Fibroblast of gingiva (primary cell): ENCODE data around the gene SIRPB2.

Source experiments
- DNase-seq: peaks from one replicate; pipeline ENCODE4 v3.0.0-alpha.2; 2011; ENCODE audit warnings: low read depth

Gene SIRPB2

DNA sequence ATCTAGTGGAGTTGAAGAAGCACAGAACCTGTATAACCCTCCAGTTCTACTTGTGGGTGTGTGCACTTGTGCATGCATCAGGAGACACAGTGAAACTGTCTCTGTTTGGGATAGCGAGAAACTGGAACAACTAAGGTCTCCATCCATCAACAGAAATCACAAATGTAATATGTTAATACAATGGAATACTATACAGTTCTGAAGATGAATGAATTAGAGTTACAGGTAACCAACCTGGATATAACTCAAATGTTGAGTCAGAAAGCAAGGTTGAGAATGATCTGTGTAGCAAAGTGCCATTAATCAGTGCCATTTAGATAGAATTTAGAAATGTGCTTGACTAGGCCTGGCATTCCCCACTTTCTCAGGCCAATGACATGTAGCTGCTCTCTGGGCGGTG is 20.0 kb downstream of the SIRPB2 start:
- no peak for DNase-seq

DNA sequence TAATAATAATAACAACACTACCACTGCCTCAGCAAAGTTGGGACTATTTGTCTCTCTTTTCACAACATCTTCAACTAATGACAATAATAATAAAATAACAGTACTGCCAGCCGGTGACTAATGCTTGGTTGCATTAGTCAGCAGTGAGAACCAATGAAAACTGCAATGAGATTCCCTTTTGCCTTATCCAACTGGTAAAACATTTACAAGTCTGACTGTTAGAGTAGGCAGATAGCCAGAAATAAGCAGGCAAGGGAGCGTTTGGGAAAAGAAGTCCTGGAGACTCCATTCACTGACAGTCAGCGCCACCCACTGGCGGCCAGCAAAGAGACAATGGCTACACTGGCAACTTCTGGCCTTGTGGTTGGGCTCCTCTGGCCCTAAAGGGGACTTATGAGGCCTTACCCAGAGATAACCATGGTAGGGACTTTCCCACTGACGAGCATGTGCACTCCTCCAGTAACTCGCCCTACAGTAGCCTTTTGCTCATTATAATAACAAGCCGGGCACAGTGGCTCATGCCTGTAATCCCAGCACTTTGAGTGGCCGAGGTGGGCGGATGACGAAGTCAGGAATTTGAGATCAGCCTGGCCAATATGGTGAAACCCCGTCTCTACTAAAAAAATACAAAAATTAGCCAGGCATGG is 21.2 kb downstream of the SIRPB2 start:
- peak; percentile 98 for DNase-seq

DNA sequence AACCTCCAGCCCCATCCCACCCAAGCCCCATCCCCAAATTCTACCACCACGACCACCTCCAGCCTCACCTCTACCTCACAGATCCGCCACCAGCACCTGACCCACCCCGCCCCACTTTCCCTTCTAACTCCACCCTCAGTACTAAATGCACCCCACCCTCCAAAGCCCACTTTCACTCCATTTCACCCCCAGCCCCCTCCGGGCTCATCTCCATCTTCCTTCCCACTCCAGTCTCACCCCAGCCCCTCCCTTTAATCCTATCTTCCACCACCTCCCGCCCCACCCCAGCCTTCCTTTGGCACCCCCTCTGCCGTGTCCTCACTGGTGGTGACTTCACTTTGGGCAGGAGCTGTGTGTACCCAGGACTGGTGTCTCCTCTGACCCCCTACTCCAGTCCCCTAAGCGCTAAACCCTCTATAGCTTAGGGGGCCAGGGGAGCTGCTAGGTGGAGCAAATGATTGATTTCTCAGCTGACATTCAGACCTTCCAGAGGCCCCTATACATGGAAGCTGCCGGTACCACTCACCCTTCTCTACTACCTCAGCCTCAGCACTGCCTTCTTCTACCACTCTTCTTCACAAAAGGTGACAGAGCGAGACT is 21.8 kb downstream of the SIRPB2 start:
- DNase-seq: no peak

DNA sequence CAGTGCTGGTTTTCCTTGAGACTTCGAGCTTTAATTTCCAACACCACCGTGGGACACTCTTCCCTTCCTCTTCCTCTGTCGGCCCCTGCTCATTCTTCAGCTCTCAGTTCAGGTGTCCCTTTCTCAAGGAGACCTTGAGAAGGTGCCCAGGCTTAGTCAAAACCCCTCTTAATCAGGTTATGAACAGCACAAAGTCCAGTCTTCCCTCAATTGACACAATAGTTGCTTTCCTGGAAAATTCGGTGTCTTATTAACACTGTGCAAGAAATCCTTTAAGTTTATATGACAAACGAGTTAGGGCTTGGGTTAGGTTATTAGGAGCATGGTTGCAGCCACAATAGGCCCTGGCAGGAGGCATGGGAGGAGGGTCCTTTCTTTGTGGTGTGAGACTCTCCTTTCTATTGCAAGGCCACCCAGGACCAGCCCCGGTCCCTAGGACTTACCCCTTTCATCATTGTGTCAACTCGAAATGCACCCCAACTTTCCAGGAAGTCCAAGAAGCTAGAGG is 23.0 kb downstream of the SIRPB2 start:
- DNase-seq: no peak

DNA sequence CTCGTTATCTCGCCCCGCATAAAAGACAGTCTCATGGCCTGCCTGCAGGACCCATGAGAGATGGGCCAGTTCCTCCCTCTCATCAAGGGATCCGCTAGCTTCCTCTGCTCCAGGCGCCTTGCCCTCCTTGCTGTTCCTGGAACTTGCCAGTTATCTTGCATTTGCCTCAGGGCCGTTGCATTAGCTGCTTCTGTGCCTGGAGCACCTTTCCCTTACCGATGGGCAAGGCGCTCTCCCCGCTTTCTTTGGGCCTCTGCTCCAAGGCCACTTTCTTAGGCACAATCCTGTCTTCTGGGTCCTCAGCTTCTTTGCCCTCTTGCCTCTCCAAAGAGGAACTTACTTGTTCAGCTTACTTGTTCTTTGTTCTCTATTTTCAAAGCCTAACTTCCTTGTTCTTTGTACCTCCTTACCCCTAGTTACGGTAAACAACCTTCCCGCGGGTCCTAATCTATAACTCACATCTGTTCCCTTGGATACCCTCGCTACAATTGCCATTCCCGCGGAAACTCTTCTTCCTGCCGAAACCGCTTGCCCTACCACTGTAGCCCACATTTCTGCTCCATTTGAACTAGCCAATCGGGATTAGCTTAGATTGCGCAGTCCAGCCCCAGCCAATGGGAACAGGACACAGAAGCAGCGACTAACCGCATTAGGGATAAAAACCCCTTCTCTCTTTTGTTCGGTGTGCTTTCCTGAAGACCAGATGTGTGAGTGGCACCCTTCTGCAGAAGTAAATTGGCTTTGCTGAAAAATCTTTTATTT is 23.7 kb downstream of the SIRPB2 start:
- DNase-seq: no peak

DNA sequence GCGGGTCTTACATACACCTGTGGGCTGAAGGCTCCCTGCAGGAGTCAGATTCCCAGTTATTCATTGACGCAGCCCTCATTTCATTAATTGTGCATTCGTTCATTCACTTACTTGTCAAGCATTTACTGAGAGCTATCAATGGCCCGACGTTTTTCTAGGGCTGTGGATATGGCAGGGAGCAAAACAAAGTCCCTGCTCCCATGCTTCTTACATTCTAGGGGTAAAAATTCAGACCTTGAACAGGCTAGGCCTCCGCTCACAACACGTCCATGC is 24.2 kb downstream of the SIRPB2 start:
- no peak for DNase-seq

DNA sequence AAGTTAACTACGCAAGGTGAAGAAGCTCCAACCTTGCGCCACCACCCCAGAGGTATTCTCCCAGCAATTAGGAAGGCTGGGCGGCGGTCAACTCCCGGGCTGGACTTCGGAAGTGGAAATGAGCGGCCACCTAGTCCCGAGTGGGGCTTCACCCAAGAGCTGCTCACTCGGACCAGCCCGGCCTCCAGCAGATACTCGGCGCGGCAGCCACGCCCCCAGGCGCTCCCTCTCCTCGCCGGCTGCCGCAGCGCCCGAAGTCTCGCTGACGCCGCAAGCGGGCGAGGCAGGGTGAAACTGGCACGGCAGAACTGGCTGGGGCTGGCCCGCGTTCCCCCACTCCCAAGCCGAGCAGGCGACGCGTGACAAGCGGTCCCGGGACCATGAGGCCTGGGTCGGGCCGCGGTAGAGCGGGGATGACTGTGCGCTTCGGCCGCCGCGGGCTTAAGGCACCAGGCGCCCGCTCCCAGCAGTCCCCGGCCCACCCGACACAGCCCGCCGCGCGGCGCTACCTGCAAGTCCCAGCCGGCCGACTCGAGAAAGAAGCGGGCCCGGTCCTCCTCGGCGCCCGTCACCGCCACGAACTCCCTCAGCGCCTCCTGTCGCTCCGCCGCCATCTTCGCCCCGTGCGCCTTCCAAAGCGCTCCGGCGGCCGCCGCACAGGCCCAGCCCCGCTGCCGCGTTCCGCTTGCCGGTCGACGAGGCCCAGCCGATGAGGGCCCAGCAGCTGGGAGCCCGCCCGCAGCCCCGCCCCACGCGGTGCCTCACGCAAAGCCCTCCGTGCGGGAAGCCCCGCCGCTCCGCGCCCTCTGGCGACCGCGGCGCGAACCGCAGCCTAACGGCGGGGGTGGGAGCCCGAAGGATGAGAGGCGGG is 24.8 kb downstream of the SIRPB2 start, which contains the start of gene NSFL1C:
NSFL1C (minus strand) TSS at position 639 of the 871 bp plus-strand sequence; CDS start at position 614, 25 bp downstream.
- peak; percentile 94 for DNase-seq

DNA sequence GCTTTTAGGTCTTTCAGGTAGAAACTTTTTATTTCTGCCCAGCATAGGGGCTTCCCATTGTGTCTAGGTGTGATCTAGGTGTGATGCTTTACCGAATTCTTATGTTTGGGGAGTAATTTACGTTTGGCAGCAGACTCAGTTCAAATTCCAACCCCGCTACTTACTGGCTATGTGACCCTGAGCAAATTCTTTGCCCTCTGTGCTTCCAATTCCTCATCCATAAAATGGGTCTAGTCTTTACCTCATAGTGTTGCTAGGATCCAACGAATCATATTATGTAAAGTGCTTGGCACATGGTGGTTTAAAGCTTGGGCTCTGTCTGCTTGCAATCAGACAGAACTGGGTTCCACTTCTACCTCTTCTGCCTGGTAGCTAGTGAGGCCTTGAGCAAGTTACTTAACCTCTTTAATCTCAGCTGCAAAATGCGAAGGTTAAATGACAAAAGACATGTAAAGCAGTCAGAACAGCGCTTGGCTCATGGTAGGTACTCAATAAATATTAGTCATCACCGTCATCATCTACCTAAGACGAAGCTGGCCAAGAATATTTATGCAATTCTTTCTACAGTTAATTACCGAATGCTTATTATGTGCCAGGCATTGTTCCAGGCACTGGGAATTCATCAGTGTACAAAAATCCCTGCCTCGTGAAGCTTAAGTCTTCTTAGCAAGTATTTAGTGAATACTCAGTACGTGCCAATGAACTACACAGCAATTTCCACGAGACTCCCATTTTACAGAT is 25.6 kb downstream of the SIRPB2 start:
- DNase-seq: no peak

DNA sequence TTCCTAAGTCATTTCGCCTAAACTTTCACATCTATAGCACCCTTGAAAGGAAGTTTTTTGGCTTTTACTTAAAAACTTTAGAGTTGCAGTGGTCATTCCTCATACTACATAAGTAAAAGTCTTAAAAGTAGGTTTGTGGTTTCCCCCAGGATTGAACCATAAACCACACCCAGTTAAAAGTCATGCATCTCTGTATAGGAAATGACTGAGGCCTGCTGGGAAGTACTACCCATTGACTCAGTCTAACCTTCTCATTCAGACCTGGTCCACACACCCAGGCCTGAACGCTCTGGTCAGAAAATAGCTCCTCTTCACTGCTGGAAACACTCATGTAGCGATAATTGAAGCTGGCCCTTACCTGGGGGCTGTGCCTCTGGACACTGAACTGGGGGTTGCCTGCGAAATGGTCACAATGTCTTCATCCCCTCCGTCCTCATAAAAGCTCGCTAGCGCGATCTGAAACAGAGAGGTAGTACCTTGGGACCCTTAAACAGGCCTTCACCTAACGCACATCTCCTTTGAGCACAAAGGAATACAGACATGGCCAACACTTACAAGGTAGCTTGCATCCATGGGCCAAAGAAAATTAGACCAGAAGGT is 27.1 kb downstream of the SIRPB2 start:
- no peak for DNase-seq

DNA sequence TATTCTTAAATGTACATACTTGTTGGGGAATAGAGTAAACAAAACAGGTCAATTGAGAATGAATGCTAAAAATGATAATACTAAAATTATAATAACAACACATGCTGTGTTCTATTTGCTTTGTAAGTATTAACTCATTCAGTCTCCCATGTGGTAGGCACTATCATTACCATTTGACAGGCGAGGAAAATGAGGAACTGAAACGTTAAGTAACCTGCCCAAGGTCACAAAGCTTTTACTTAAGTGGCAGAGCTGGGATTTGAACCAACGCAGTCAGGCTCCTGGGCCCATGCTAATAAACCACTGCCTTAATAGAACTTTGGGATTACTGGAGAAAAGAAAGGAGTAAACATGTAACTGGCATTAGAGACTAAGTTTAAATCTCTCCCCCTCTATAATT is 28.4 kb downstream of the SIRPB2 start:
- no peak for DNase-seq

DNA sequence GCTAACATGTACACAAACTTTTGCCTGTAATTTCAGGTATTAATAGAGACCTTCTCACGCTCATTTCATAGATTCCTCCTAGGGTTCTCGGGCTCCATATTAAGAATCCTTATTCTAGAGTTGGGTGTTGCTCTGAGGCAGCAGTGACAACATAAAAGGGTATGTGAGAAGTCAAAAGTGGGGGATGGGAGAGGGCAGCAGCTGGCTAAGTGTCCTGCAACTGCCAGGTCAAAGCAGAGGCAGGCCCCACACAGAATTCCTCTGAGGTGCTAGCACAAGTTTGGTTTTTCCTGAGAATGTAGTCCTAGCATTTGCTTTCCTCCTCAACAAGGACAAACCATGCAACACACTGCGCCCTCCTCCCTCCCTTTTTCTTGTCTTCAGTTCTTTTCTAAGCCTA is 29.2 kb downstream of the SIRPB2 start:
- DNase-seq: no peak

DNA sequence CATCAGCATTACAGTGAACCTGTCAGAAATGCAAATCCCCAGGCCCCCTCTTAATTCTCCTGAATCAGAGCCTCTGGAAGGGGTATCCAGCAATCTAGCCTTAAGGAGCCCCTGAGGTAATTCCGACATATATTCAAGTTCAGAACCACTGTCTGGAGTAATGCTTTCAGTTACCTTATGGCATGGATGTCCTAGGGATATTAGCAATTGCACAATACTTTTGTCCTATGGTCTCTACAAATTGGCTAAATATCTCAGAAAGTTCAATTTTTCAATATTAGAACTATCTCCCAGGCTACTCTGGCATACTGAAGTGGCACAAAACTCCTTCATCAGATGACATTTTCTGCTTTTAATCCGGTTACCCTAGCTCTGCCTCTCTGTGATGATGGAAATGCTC is 30.9 kb downstream of the SIRPB2 start:
- no peak for DNase-seq

DNA sequence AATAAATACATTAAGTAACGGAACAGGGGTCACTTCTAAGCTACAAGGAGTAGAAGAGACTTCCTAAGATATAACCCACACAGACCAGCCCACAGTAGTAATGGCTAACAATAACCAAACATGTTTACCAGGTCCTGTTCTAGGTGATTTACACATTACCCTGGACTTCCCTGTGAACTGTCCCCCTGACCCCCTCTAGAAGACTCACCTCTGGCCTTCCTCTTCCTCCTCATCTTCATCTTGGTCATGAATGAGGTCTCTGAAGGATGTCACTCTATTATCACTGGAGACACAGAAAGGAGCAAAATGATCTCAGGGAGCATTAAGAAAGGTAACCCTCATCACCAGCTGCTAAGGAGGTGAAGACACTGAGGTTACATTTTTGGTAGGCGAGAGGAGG is 33.2 kb downstream of the SIRPB2 start:
- no peak for DNase-seq

DNA sequence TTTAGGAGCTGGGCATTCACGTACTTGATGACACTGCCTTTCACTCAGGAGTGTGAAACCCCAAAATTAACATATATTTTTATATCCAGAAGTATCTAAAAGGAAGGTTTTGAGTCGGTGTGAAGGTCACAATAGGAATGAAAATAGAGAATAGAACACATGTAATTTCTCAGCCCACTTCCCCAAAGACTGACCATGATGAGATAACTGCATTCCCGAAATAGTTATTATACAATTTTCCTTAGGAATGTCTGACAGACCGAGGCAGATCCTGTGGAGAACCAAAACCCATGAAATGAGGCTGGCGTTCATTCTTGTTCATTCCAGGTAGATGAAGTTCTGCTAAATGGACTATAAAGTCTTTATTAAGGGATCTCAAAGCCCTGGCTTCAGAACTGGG is 34.9 kb downstream of the SIRPB2 start:
- no peak for DNase-seq

DNA sequence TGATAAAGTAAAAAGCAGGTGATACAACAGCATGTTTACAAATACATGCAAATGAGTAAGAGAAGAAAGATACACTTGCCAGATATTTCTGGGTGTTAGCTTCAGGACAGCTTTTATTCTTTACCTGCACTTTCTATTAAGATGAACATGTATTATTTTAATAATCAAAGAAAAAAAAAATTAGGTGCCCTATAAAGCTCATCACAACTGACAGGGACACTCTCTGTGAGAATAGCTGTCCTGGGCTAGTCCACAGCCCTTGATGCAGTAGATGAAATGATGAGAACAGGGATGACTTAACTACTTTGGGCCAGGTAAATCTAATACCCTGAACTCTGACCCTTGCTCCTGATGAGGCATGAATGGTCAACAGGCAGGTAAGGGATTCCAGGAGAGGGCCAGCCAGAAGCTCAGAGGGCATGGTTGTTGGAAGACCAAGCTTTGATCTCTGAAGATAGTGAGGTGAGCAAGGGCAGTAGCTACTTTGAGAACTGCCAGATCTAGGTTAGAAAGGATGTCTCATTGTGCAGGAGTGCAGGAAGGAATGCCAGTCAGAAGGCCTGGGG is 40.2 kb downstream of the SIRPB2 start:
- no peak for DNase-seq

DNA sequence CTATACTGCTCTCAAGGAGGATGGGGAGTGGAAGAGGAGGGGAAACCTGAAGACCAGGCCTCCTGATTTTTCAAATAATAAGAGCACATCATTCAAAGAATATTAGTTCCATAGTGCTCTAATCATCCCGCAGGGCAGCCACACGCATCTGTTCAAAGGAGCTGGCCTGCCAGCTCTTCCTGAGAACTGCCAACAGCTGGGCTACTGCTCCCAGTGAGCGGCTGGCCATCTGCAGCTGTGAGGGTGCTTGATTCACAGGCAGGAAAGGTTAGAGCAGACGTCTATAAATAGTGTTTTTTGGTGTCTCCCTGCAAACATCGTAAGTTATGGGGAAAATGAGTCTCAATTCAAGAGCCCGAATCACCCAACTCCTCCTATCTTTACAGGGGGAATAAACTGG is 41.9 kb downstream of the SIRPB2 start:
- DNase-seq: no peak

DNA sequence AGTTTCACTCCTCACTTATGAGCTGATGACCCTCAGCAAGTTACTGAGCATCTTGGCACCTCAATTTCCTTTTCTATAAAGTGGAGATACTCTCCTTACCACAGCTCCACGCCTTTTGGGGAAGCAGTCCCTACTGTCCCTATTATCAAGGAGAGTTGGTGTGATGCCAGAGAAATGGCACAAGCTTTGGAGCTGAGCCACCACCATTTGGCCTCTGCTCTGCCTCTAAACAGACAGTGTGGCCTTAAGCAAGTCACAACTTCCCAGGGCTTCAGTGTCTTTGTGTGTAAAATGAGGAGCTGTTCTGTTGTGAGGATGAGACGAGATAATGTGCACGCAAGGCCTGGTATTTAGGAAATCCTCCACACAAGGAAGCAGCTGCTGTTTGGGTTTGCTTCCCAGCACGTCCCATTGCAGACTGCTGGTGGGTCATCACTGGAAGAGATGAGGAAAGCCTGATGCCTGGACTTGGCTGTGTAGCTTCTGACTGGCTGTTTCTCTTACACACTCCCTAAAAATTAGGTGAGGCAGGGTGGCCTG is 43.1 kb downstream of the SIRPB2 start:
- DNase-seq: no peak

DNA sequence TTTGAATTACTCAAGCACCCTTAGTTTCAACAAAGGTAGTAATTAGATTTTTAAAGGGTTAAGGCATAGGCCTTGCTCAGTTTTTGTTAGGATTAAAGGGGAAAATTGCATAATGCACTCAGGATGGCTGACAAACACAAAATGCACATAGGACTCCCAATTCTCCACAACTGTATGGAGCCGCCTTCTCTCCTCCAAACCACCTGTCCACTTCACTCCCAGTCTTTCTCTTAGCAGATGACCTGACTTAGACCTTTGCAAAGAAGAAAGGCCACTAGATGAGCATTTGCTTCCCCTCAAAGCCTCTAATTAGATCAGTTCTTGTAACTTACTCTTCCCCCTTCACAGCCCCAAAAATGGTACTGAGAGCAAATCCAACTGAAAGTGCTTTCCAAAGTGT is 44.7 kb downstream of the SIRPB2 start:
- no peak for DNase-seq

DNA sequence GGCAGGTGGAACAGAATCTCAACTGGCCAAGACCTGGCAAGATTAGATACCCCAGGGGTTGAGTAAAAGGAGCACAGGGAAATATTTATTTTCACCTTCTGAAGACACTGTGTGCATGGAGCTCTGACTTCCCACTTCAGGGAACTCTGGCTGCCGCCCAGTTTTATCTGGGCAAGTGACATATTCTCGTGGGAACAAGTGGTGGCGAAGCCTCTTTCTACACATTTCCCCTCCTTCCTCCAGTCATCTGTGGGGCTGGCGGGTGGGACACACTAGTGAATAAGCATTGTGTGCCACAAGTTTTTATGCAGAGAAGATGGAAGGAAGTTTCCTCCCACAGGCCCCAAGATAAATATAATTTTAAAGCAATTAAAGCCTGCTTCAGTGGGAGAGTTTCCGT is 48.1 kb downstream of the SIRPB2 start:
- DNase-seq: no peak

DNA sequence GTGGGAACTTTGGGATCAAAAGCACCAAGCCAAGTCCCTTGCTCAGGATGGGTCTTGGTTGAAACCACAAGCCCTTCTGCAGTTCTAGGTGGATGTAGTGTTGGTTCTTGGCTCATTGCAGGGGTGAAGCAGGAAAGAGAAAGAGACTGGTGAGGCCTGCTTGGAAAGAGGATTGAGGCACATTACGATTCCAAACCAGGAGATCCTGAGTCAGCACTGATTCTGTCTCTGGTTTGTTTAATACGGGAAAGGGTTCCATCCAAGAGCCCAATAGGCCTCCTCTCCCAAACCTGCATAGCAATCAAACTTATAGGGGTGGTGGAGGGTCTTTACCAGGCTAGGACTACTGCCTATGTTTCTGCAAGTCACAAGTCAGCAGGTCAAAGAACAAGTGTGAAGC is 48.9 kb downstream of the SIRPB2 start:
- DNase-seq: no peak

DNA sequence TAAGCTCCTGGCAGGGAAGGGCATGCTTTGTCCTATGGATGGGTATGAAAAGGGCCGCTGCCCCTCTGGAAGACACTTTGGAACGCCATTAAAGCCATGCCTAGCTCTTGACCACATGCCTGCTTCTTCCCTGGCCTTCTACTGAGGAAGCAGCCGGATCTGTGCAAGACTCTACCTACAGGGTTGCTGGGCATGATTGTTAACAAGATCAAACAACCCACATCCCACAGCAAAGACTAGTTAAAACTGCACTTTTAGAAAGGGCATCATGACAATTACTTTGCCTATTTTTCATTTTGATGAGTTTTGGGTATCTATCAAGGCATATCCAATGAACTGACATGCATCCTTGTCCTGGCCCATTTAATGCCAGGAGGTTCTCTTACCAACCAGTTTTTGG is 50.1 kb downstream of the SIRPB2 start:
- DNase-seq: no peak
